ENCODE data around the gene PRKCQ.

Gene PRKCQ

DNA sequence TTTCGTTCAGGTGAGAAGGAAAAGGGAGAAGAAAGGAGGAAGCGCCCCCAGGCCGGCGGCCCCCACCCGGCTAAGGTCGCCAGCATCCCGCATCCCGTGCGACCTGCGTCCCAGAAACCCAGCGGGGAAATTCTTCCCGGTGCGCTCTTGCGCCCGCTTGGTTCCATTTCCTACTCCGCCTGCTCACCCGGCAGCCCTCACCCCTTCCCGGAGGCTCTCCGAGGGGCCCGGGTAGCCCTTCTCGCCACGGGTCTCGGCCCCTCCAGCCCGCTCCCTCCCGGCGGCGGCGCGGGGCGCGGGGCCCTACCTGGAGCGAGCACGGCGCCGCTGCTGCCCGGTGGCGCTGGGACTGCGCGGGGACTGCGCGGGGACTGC, at the start of gene PRKCQ:
TSS of gene PRKCQ (minus strand) at position 373 of the 375 bp plus-strand sequence. CDS start 65,141 bp downstream, outside the sequence.
- in situ Hi-C loops (cut with HindIII; ENCODE audit: low sequenced_read_pairs), result no loop called here

DNA sequence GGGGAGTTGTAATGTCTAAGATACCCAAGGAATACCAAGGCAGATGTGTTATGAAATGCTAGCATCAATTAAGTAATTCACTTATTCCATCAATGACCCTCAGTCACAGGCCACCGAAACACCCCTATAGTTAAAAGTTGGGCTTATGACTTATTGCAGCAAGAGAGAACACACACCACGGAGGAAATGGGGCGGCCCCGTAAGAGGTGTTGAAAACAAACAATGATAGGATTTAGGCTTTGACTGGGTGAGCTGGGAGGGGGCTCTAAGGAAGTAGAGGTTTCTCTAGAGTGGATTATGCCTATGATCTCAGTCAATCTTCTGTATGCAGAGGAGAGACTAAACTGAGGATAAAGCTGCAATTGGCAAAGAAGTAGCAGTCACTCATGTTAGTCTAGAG, 45.4 kb upstream of the PRKCQ start:
- in situ Hi-C loops (cut with HindIII; ENCODE audit: low sequenced_read_pairs), result no loop called here

DNA sequence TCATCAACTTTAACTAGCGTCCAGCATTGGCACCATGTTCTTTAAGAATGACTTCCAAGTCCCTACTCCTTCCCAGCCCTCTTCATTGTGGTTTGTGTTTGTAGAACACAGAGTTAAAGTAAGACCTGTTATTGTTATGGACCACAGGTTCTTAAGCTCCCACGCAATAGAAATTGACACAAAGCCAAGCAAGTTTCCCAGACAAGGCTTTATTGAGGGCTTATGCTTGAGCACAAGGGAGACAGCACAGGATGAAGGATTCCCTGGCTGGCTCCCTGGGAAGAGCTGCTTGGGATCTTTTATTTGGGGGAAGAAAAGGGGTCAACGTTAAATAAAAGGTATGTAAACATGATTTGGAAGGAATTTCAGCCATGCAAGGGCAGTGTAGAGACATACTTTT, 44.3 kb upstream of the PRKCQ start:
- in situ Hi-C loops (cut with HindIII; ENCODE audit: low sequenced_read_pairs), result no loop called here

DNA sequence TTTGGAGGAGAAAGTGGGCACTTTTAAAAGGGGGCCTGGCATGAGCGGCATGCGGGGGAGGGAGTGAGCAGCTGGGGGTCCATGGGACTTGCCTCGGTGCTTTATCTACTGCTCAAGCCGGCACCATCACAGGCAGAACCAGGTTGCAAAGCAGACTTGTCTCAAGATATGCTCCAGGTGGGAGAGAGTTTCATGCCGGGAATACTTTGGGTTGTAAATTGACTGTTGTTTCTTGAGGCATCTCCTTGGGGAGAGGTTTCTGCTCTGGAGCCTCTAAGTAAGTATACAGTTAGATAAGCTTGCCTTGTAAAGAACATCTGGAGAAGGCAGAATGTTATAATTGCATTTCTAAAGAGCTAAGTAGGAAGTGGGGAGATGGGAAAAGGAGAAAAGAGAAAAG, 42.8 kb upstream of the PRKCQ start:
- in situ Hi-C loops (cut with HindIII; ENCODE audit: low sequenced_read_pairs), result no loop called here

DNA sequence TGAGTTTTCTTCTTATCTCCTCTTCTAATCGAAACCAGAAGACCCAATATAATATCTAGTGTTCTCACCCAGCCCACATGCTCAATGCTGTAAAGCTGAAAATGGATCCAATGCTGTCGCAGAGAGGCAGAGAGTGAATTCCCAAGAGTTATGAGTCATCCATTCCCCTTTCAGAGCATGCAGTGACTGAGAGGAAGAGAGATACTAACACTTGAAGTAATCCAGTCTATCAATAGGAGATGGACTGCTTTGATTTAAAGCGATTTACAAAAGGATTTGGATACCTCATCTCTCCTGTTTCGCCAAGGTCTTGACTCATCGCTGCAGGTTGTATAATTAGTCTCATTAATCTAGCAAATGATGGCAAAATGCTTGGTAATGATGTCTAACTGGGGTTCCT, 41.5 kb upstream of the PRKCQ start:
- in situ Hi-C loops (cut with HindIII; ENCODE audit: low sequenced_read_pairs), result no loop called here

DNA sequence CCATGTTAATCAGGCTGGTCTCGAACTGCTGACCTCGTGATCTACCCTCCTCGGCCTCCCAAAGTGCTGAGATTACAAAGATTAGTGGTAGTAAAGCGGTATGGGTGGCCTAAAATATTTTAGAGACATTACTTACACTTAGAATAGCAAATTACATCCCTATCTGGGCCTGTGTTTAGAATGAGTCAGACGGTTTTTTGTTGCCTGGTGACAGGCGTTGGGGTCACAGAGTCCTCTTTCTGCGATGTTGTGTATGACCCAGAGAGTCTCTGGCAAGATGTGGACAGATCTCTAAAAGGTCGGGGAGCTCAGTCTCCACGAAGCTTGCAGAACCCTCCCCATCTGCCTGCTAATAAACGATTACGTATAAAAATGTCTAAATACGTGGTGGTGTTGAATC, 39.6 kb upstream of the PRKCQ start:
- in situ Hi-C loops (cut with HindIII; ENCODE audit: low sequenced_read_pairs), result no loop called here

DNA sequence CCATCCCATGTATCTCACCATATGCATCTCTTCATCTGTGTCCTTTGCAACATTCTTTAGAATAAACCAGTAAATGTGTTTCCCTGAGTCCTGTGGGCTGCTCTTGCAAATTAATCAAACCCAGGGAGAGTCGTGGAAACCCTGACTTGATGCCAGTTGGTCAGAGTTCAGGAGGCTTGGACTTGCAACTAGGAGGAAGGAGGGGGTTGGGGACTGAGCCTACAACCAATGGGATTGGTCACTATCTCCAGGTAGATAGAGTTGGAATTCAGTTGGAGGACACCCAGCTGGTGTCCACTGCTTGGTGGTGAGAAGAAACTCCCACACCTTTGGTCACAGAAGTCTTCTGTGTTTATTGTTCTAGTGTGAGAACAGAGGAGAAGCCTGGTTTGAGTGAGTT, 38.3 kb upstream of the PRKCQ start:
- in situ Hi-C loops (cut with HindIII; ENCODE audit: low sequenced_read_pairs), result no loop called here

DNA sequence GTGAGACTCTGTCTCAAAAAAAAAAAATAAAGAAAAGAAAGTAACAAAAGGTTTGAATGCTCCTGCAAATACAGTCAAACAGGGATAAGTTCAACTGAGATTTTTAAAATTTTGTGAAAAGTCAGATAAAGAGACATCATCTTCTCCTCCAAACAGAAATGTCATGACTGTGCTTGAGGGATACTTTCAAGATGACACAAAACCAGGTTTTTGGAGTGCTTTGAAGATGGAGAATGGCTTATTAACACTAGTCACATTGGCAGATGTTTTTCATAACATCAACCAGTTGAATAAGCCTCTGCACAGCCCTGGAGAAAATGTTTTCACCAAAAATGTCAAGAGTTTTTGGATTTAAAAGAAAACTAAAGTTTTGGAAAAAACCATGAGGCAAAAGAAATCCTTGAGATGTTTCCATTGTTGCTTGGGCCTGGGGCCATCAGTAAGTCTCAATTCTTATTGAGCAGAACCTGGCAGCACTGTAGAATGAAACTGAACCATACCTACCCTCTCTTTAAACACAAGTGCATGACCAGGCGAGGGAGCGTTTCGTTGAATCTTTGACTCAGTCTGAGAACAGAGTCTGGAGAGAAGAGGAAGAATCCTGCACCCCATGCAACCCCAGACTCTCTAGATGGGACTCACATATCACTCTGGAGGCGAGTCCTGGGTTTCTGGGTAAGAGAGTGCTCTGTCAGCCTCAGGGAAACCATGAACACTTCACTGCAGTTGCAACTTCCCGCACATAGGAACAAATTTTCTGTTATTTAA, 37.4 kb upstream of the PRKCQ start:
- in situ Hi-C loops (cut with HindIII; ENCODE audit: low sequenced_read_pairs), result no loop called here

DNA sequence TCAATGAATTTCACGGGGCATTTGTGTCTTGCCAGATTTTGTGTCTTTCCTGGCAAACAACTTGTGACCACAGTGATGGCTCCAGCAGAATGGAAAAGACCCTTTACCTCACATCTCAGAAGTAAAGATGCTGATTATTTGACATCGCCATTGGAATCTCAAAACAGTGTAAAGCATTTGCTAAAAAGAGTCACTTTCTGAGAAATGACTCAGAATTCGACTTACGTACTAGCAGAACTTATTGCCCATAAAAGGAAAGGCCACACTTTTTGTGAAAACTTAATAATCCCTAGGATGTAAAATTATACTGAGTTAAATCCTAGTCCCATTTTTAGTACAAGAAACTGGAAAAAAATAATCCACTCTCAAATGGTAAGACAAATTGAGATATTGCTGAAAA, 35.9 kb upstream of the PRKCQ start:
- in situ Hi-C loops (cut with HindIII; ENCODE audit: low sequenced_read_pairs), result no loop called here

DNA sequence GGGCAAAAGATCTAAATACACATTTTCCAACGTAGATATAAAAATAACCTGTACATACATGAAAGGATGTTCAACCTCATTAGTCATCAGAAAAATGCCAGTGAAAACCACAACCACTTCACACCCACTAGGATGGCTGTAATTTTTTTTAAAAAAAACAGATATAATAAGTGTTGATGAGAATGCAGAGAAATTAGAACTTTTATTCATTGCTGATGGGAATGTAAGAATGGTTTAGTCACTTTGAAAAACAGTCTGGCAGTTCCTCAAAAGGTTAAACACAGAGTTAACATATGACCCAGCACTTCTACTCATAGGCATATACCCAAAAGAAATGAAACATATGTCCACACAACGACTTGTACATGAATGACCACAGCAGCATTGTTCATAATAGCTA, 32.3 kb upstream of the PRKCQ start:
- in situ Hi-C loops (cut with HindIII; ENCODE audit: low sequenced_read_pairs), result no loop called here

DNA sequence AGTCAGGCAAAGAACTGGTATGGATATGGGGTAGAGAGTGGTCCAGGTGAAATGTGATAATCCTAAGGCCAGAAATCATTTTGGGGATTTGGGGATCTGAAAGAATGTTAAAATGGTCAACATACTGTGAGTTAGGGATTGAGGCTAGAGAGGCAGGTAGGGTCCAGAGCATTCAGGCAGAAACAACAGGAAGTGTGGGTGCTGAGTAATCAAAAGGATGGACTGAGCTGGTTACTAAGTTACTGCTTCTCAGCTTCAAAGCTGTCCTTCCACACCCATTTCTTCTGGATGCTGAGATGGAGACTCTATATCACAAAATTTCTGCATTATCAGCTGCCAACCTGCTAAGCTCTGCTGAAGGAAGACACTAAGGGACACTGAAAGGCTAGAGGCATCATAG, 30.6 kb upstream of the PRKCQ start:
- in situ Hi-C loops (cut with HindIII; ENCODE audit: low sequenced_read_pairs), result no loop called here

DNA sequence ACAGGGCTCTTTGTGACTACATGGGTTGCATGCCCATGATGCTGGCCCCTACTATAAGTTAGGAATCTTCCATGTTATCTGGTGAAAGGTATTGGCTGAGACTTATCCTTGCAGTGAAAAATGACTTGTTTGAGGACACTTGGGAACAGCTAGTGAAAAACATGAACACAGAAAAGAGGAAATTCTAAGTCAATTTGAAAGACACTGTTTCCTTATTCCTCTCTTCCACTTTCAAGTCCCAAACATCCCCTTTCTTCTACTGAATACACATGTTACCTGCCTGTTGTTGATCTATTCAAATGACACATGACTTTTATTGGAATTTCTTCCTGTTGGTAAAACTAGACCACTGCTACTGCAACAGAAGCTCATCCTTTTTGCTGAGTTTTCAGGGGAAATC, 29.5 kb upstream of the PRKCQ start:
- in situ Hi-C loops (cut with HindIII; ENCODE audit: low sequenced_read_pairs), result no loop called here

DNA sequence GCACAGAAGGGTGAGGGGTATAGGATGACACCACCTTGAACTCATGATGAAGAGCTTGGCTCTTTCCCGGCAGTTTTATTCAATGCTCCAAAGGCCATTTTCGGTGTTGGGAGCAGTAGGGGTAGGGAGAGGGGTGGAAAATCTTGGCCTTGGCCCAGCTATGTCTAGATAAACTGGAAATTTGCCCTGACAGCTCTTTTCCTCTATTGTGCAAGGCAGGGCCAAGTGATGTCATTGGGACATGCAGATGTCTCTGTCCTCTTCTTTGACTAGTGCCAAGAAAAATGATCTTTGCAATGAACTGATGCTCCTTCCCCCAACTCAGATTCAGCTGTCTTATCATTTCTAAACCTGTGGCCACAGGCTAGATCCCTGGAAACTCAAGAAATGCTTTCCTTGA, 27.7 kb upstream of the PRKCQ start:
- in situ Hi-C loops (cut with HindIII; ENCODE audit: low sequenced_read_pairs), result no loop called here

DNA sequence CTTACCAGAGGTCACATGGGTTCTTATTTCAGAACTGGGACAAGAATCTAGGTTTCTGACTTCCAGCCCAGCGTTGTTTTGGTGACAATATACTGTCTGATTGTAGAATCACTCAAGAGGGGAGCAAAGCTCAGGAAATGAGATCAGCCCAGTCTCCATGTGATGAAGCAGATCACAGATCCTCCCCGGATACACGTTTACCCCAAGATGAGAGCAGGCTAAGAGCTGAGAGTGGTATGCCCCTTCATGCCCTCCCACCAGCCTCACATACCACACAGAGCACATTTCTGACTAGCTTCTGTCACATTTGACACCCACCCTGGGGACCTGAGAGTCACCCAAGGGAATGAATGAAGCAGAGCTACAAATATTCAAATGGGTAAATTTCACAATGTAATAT, 27.1 kb upstream of the PRKCQ start:
- in situ Hi-C loops (cut with HindIII; ENCODE audit: low sequenced_read_pairs), result no loop called here

DNA sequence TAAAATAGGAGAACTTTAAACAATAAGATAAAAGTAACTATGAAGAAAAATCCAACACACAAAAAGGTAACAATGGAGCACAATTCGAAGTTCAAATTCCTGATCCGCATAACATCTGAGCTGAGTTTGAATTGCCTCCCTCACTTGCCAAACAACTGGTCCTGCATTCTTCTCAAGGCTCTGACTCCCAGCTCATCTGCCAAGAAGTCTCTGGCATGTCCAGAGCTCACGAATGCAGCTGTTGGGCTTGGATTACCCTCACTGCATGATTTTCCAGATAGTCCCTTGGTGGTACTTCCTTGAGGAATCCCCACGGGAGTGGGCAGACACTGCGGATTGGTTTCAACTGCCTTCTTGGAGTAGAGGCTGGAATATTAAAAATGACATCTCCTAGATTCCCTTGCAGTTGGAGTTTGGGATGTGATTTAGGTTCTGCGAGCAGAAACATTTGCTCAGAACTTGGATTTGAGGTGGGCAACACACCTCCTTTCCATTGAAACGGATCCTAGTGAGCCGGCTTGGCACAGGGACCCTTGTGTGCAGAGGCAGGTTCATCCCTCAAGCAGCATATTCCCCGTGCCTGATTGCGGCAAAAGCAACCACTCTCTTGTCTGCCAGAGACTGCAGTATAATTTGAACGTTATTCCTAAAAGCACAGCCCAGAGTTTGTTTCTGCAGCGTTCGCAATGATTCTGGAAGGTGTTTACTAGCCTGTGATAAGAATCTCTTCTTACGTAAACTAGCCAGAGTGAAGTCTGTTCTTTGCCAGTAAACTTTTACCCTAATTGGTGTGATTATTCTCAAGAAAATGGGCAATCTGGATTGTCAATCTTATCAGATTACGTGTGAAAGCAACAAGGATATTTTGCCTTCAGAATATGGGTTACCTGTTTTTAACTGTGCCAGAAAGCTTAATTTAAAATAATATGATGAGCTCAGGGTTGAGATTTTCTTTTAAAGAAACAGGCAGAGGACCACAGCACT, 23.4 kb upstream of the PRKCQ start:
- in situ Hi-C loops (cut with HindIII; ENCODE audit: low sequenced_read_pairs), result loop anchor here (5.0 kb wide), 1 partner anchor 41 kb away; no protein-coding TSS in a partner anchor

DNA sequence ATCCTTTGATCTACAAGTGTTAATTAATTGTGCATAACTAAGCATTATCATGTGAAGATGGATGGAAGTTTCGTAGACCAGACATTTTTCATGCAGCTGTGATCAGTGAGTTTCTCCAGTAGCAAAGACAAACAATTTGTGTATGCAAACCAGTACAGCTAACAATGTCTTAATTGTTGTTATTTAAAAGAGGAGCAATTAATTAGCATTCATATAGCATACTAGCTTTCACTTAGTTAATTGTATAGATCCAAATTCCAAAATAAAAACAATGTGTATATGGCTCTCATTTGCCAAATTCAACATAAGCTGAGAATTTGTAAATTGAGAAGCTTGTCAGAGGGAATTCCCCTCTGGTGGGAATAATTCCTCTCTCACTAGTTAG, 22.6 kb upstream of the PRKCQ start:
- in situ Hi-C loops (cut with HindIII; ENCODE audit: low sequenced_read_pairs), result loop anchor here (5.0 kb wide), 1 partner anchor 40 kb away; no protein-coding TSS in a partner anchor

DNA sequence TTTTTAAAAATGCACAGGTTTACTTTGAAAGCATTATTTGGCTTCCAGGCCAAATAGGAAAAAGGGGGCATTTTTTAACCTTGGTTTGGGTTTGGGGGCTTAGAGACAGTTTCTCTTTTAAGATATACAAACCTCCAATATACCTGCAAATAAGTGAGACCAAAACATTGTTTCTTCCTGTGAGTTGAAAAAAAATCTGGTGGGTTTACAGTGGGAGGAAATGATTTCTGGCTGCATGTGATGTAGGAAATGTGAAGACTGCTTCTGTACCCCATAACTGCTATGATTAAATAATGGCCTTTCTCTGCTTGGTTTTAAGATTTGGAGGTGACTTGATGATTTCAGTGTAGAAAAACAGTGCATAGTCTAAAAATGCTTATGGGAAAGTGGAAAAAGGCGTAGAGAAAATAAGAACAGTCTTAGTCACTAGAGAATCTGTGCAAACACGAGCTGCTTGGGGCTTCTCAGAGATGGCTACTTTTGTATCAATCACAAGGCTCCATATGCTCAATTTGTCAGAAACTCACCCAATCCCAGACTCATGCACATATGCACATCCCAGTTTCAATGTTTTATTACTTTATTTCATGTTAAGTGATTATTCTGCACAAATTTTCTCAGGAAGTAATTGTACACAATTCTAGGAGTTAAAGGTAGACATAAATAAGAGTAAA, 22.1 kb upstream of the PRKCQ start:
- in situ Hi-C loops (cut with HindIII; ENCODE audit: low sequenced_read_pairs), result loop anchor here (5.0 kb wide), 1 partner anchor 40 kb away; no protein-coding TSS in a partner anchor

DNA sequence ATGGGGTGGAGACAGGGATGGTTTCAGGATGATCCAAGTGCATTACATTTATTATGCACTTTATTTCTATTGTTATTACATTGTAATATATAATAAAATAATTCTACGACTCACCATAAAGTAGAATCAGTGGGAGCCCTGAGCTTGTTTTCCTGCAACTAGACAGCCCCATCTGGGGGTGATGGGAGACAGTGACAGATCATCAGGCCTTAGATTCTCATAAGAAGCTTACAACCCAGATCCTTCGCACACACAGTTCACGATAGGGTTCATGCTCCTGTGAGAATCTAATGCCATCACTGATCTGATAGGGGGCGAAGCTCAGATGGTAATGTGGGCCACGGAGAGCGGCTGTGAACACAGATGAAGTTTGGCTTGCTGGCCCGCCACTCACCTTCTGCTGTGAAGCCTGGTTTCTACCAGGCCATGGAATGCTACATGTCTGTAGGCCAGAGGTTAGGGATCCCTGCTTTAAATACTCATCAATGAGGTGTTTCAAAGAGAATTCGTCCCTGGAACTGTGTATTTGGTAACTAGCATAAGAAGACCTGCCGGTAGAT, 21.2 kb upstream of the PRKCQ start:
- in situ Hi-C loops (cut with HindIII; ENCODE audit: low sequenced_read_pairs), result loop anchor here (5.0 kb wide), 1 partner anchor 39 kb away; no protein-coding TSS in a partner anchor

DNA sequence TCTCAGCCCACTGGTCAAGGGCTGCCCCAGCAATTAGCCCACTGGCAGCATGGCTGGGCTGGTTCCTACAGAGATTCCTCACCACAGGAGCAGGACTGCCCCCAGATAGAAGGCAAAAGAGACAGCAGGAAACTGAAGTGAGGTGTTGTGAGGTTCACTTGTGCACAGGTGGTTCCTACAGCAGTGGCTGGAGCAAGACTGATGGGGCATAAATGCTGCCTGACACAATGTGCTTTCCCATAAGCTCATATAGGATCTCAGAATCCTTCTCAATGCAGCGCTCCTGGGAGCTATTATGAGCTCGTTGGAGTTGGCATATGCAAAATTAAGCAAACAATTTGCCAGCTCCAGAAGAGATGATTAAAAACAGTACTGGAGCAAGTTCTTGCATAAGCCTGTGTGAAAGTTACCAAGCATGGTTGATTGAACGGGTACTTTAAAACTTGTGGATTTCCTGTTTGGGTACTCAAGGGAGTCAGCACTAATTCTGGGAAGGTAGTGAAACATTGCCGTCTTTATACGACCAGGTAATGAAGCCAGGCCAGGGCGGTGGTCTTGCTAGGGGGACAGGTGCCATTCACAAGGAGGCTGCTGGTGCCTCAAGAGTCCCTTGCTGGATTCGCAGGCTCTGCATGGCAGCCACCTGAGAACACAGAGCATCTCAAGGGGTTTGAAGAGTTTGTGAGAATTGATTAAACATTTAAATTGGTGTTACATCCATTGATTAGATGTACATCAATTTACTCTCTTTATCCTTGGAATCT, 20.3 kb upstream of the PRKCQ start:
- in situ Hi-C loops (cut with HindIII; ENCODE audit: low sequenced_read_pairs), result loop anchor here (5.0 kb wide), 1 partner anchor 38 kb away; no protein-coding TSS in a partner anchor

DNA sequence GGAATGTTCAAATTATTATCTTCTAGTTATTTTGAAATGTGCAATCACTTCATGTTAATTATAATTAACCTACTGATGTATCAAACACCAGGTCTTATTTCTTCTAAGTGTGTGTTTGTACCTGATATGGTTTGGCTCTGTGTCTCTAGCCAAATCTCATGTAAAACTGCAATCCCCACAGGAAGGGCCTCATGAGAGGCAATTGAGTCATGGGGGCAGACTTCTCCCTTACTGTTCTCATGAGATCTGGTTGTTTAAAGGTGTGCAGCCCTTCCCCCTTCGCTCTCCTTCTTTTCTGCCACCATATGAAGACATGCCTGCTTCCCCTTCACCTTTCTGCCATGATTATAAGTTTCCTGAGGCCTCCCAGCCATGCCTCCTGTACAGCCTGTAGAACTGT, 18.6 kb upstream of the PRKCQ start:
- in situ Hi-C loops (cut with HindIII; ENCODE audit: low sequenced_read_pairs), result no loop called here
